Superior temporal gyrus (tissue), 1 donor: Measurements from ENCODE around the gene ZNF491.
"Not testable (repeated sequence)": the region's sequence is repeated elsewhere in the genome, so short reads cannot be mapped to it uniquely, and the experiment has no call there.

Experiments
- DNase-seq: peaks from one replicate; pipeline ENCODE4 v3.0.0-alpha.2; 2016; ENCODE audit errors: extremely low spot score

Gene ZNF491

DNA sequence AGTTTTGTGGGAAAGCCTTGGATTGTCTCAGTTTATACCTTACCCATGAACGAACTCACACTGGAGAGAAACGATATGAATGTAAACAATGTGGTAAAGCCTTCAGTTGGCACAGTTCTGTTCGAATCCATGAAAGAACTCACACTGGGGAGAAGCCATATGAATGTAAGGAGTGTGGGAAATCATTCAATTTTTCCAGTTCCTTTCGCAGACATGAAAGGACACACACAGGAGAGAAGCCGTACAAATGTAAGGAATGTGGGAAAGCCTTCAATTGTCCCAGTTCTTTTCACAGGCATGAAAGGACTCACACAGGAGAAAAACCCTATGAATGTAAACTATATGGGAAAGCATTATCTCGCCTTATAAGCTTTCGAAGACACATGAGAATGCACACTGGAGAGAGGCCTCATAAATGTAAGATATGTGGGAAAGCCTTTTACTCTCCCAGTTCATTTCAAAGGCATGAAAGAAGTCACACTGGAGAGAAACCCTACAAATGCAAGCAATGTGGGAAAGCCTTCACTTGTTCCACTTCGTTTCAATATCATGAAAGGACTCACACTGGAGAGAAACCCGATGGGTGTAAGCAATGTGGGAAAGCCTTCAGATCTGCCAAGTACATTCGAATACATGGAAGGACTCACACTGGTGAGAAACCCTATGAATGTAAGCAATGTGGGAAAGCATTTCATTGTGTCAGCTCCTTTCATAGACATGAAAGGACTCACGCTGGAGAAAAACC lies 8.2 kb downstream of the ZNF491 start:
- no peak for DNase-seq

DNA sequence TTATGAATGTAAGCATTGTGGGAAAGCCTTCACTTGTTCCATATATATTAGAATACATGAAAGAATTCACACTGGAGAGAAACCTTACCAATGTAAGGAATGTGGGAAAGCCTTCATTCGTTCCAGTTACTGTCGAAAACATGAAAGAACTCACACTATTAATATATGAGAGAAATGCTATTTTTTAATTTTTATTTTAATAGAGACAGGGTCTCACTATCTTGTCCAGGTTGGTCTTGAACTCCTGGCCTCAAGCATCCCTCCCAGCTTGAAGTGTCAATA lies 8.7 kb downstream of the ZNF491 start:
- DNase-seq, result no peak

DNA sequence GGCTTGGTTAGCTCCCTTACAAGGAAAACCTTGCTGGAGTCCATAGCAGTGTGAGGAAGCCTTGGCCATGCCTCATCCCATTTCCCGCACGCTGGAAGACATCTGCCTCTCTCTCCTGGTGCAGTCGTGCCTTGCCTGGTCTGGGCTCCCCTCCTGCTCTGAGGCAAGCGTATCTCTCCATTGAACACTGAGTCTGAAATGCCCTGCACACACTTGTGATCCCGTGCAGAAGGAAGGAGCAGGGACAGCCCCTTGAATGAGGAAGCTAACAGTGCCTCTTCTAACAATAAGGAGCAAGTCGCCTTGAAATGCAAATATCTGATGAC lies 15.3 kb downstream of the ZNF491 start:
- no peak for DNase-seq

DNA sequence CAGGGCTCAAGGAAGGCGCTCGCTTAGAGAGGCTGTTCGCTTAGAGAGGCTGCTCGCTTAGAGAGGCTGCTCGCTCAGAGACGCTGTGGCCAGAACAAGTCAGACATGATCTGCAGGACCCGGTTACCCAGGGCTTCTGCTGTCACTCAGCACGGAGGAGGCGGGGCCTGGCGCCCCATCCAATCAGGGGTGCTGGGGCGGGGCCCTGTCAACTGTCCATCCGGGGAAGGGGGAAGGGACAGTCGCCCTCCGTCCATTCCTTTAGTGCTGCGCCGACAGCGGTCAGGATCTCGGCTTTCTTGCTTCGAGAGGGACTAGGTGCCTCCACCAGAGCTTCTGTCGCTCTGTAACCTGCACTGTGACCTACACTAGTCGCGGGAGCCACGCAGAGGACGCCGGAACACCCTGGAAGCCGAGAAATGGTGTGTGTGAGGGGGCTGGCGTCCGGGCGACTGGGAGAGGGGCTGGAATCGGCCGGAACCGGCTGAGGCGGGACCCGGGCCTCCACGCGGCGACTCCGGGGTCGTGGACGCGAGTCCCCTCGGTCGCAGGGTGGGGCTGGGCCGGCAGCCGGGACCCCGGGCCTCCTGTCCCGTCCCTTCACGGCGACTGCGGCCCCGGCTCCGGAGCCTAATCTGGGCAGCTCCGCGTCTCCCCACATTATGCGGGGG lies 15.8 kb downstream of the ZNF491 start, which contains the start of gene ZNF440:
Gene ZNF440, plus strand, starts transcription at position 245 of the 671 bp plus-strand sequence. Its CDS starts 175 bp downstream, at position 420.
- peak; percentile 97 for DNase-seq

DNA sequence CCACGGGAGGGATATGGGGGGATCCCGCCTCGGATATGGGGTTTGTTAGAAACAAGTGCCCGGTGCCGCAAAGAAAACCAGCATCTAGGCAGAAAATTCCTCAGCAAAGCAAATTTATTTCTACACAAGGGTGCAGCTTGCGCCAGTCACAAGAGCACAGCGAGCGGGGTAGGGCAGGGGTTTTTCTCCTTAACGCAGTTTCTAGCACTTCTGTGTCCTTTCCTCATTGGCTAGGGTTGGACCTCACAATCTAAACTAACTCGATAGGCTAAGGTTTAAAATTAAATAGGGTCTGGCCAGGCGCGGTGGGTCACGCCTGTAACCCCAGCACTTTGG lies 16.3 kb downstream of the ZNF491 start:
- peak; percentile 16 for DNase-seq

DNA sequence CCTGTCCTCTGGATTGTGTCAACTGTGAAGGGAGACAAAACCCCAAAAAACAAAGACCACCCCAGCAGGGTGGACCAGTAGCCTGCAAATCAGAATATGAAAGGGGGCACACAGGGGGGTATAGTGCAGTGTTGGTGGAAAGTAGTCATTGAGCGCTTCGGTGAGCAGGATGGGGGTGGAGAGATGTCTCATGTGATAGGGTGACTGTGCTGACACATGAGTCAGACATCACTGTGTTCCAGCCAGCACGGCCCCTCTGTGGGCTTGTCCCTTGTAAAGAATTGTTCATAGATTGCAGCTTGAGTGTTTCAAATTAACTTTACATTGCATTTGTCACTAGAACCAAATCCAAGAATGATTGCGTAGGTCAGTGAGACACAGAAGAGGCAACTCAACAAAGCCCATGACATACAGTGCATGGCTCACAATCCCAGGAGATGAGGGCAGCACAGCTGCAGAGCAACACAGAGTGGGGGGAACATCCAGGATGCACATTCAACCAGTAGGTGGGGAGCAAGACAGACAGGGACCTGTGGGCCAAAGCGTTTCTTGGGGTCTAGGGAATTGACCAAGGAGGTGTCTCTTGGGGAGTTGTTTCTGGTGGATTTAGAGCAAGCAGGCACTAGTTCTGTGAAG lies 23.3 kb downstream of the ZNF491 start:
- DNase-seq, result peak; percentile 8

DNA sequence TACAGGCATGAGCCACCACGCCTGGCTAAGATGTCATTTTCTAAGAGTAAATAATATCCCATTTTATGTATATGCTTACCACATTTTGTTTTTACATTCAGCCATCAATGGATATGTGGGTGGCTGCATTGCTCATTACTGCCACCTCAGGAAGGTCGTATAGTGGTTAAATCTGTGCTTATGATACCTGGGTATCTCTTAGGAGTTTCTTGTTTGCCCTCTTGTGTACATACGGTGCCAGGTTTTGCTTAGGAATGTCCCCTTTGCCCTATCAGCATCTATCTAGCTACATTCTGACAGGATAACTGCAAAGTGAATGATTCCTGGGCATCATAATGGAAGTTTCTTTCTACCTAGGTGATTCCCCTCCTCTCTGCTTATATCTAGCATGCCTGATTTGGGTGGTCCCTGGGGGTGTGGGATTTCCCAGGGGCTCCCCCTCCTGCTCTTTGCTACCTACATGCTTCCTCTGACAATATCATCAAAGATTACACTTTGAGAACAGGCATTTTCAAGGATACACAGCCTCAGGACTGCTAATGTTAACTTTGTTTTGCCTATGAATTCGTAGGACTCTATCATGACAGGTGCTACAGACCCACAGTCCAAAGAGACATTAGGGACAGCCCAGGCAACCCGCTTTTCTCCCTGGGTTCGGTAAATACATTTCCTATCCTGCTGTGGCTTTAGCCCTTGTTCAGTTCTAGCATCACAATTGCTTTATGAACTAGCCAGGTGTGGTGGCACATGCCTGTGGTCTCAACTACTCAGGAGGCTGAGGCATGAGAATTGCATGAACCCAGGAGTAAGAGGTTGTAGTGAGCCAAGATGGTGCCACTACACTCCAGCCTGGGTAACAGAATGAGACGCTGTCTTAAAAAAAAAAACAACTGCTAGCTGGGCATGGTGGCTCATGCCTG lies 30.9 kb downstream of the ZNF491 start:
- not testable (repeated sequence) for DNase-seq

DNA sequence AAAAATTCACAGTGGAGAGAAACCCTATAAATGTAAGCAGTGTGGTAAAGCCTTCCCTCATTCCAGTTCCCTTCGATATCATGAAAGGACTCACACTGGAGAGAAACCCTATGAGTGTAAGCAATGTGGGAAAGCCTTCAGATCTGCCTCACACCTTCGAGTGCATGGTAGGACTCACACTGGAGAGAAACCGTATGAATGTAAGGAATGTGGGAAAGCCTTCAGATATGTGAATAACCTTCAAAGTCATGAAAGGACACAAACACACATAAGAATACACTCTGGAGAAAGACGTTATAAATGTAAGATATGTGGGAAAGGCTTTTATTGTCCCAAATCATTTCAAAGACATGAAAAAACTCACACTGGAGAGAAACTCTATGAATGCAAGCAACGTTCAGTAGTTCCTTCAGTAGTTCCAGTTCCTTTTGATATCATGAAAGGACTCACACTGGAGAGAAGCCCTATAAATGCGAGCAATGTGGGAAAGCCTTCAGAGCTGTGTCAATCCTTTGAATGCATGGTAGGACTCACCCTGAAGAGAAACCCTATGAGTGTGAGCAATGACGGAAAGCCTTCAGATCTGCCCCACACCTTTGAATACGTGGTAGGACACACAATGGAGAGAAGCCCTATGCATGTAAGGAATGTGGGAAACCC lies 34.1 kb downstream of the ZNF491 start:
- DNase-seq, result no peak

DNA sequence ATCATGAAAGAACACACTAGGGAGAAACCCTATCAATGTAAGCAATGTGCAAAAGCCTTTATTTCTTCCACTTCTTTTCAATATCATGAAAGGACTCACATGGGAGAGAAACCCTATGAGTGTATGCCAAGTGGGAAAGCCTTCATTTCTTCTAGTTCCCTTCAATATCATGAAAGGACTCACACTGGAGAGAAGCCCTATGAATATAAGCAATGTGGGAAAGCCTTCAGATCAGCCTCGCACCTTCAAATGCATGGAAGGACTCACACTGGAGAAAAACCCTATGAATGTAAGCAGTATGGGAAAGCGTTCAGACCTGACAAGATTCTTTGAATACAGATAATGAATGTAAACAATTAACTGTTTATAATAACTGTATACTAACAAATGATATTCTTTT lies 35.2 kb downstream of the ZNF491 start:
- DNase-seq, result no peak

DNA sequence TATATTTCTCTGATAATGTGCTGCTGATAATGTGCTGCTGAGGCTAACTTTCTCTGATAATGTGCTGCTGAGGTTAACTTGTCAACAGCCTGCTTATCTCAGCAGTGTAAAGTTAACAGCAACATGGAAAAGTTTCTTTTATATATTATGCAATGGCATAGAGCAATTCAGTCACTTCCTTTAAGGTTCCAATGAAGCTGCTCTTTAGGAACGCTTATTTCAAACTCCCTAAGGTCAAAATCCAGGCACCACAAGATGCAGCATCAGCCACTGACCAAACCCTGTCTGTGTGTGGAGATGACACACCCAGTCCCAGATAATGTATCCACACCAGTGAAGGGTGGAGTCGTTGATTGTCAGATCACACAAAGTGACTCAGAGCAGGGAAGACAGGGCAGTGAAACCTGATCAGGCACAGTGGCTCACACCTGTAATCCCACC lies 37.3 kb downstream of the ZNF491 start:
- DNase-seq, result not testable (repeated sequence)

DNA sequence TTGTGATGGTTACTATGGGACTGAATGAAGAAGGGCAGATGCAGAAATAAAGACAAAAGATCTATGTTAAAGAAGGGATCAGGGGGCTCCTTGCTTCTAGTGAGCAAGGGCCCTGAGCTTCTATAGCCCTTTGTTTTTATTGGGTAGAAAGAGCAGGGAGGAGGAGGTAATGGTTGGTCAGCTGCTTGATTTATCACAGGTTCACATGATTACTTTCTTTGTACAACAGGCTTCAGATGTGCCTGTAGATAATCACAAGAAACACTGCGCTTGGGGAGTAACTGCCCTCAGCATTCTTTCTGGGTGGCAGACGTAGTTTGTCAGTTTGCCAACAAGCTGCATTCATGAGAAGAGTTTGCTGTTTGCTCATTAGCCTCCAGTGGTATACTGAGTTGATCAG lies 45.4 kb downstream of the ZNF491 start:
- DNase-seq, result no peak

DNA sequence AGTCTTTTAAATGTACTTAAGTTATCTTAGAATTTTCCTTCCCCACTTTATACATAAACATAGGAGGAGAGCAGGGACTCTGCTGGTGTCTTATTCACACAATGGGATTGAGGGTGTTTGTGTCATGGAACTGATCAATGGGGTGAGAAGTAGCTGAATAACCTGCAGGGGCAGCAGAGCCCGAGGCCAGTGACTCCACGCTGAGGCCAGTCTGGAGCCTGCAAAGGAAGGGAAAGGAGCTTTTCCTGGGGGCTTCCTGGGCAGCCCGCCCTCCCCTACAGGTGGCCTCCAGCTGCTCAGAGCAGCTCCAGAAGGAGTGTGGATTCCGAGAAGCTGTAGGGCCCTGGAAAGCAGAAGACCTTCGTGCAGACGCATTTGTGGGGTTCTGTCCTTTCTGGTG lies 49.3 kb downstream of the ZNF491 start:
- not testable (repeated sequence) for DNase-seq

DNA sequence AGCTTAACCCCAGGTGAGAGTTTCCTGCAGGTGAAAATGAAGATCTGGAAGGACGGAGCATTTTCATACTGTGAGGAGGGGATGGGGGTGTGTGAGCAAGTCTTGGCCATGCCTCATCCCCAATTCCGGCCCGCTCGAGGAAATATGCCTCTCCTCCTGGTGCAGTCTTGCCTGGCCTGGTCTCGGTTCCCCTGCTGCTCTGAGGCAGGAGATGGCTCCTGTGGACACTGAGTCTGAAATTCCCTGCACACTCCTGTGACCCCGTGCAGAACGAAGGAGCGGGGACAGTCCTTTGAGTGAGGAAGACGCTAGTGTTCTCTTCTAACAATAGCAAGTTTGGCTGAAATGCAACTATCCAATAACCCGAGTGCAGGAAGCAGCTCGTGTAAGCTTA lies 49.9 kb downstream of the ZNF491 start:
- no peak for DNase-seq

DNA sequence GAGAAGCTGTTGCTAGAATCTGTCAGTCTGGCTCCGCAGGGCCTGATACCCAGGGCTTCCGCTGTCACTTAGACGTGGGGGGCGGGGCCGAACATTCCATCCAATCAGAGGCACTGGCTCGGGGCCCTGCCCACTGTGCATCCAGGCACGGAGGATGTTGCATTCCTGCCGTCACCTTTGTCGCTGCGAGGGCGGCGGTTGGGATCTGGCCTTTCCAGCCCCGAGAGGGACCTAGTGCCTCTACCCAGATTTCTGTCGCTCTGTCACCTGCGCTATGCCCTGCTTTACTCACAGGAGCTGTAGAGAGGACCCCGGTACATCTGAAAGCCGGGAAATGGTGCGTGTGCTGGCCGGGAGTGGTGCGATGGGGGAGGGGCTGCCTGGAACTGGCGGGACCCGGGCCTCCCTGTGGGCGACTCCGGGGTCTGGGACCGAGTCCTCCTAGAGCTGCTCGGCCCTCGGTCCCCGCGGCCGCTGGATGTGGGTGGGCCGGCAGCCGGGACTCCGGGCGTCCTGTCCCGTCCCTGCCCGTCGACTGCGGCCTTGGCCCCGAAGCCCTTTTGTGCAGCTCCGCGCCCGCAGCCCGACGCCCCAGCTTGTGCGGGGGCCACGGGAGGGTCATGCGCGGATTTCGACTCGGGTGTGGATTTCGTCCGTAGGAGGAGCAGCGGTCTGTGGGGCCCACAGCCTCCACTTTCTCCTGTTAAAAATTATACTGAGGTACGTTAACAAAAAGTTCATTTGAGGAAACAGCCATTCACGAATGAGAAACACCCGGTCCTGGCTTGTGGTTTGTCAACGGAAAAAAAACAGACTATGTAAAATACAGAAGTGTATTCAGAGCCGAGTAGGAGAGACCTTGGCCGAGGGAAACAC lies 50.5 kb downstream of the ZNF491 start, which contains the start of gene ZNF439:
Gene ZNF439, plus strand, starts transcription at position 133 of the 876 bp plus-strand sequence. Its CDS starts 142 bp downstream, at position 275.
- peak; percentile 97 for DNase-seq

DNA sequence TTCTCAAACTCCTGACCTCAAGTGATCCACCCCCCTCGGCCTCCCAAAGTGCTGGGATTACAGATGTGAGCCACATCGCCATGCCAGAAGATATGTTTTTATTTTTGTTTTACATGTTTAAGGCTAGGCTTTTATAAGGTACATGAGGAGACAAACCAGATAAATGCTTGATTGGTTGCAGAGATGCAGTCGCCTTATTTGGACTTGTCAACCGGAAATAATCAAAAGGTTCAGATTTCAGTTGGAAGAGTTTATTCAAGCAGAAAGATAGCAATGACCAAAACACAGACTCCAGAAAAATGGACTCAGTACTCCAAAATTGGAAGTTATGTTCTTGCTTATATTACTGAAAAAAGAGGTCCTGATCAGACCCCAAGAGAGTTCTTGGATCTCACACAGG lies 52.0 kb downstream of the ZNF491 start:
- not testable (repeated sequence) for DNase-seq

DNA sequence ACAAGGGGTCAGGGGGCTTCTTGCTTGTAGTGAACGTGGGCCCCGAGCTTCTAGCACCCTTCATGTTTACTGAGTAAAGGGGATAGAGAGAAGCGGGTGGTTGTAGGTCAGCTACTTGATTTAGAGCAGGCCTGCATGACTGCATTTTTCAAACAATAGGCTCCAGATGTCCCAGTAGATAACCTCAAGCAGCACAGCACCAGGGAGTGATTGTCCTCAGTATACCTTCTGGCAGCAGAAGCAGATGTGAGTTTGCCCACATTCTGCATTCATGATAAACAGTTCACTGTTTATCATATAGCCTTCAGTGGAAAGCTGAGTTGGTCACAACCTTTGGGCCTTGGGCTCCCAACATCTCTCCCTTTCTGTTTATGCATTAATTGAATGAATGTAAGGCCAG lies 55.0 kb downstream of the ZNF491 start:
- no peak for DNase-seq

DNA sequence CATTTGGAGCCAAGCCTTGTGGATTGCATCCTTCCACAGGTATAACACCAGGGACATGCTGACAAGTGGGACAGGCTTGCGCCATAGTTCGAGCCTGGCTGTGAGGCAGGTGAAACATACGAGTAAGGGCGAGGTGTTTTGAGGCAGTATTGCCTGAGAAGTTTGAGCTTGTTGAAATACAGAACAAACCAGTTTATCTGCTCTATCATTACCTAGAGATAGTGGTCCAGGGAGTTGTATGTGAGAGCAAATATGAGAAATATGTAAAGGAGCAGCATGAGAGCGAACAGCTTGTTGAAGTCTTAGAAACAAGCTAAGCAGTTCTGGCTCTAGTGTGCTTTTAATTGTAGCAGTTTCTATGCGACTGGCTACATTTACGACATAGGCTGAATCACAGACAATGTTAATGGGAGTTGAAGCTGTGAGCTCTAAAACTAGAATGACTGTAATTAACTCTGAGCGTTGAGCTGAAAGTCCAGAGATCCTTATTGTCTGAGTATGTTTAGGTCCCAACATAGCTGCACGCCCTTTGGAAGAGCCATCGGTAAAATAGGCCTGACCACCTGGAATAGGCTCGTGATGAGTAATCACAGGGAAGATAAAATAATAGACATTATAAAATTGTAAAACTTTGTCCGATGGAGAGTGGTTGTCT lies 58.4 kb downstream of the ZNF491 start:
- DNase-seq, result no peak
